Measurements from ENCODE around the gene ATF6. TPM values are rescaled to one million over a fixed set of nuclear protein-coding genes. Genes with fewer than 3 reads are reported as not detected.

Gene ATF6
- total and polyA plus RNA-seq, 2 of the 8 experiments (the other 6 are each of a cell fraction or from before 2014, with no cell fraction given): 4.6 to 10.0 TPM

- H4K20me1 ChIP-seq (replicated peaks in 1 of 2; ENCODE audit: control insufficient read depth in 1 of 2, insufficient read depth in 2 of 2, low read length in 2 of 2): no peaks in the 10 kb centered on the region
- H2BK15ac ChIP-seq (ENCODE audit: low read length): no peak overlapping the region
- no peak overlapping the region for H4K91ac ChIP-seq (replicated peaks; ENCODE audit: insufficient read length, low read length)
- no peak overlapping the region for H3K23ac ChIP-seq (ENCODE audit: insufficient read length)
- H3K14ac ChIP-seq (ENCODE audit: insufficient read length): no peak overlapping the region
- no peaks in the 10 kb centered on the region for H3K23me2 ChIP-seq (ENCODE audit: low read depth, low read length)
- FAIRE-seq (no peak), DNase-seq (ENCODE audit: low read depth in 1 of 2, low spot score in 2 of 2) (no peak)
- no peaks in the 10 kb centered on the region for H3K79me1 ChIP-seq (ENCODE audit: low read depth, low read length)
- no peaks in the 10 kb centered on the region for H3K27me3 ChIP-seq (replicated peaks in 1 of 4; ENCODE audit: control insufficient read depth in 3 of 4, extremely low read depth in 1 of 4, insufficient read depth in 3 of 4, low read length in 3 of 4)
- no peak overlapping the region for H3K18ac ChIP-seq (ENCODE audit: extremely low read depth, low read length)
- no peak overlapping the region for H2BK120ac ChIP-seq (replicated peaks; ENCODE audit: low read depth, low read length)
- H2BK12ac ChIP-seq (ENCODE audit: low read depth, low read length): no peak overlapping the region; the same call in 1 of the 2 replicates
- no peaks in the 10 kb centered on the region for H3K79me2 ChIP-seq (ENCODE audit: control insufficient read depth in 1 of 2, insufficient read depth in 2 of 2, low read length in 2 of 2)
- POLR2A ChIA-PET (ENCODE audit: partially characterized antibody): no interaction called here
- H3K4ac ChIP-seq (replicated peaks; ENCODE audit: insufficient read length, low read depth, low read length): no peak overlapping the region
- H4K8ac ChIP-seq (ENCODE audit: extremely low read depth, insufficient read depth, low read length): no peak overlapping the region
- no peak overlapping the region for H3K4me3 ChIP-seq (ENCODE audit: extremely low read depth in 1 of 4, insufficient read depth in 2 of 4, low read depth in 3 of 4, low read length in 4 of 4)
- peaks cover 0 to 9% (median 7%) of the 10 kb centered on the region in 4 experiments; a peak in 4 of 7 replicates for H3K4me1 ChIP-seq (replicated peaks in 1 of 4; ENCODE audit: control insufficient read depth in 3 of 4, insufficient read depth in 4 of 4, low read length in 3 of 4)
- 82% methylated on average over 3 of the region's 3 CpGs; no CpG with 5 or more reads in 1 of the 2 experiments for WGBS, 2 experiments (ENCODE audit: extremely low coverage in 1 of 2, insufficient coverage in 1 of 2, insufficient read length in 1 of 2, insufficient replicate concordance in 2 of 2, low coverage in 1 of 2, low lambda C conversion rate in 2 of 2, missing lambda C conversion rate in 1 of 2)
- CTCF ChIA-PET (ENCODE audit: partially characterized antibody): interaction anchor here (1.3 to 2.4 kb wide), 3 partner anchors 73 to 153 kb away, joined by 3 to 5 read pairs (median 3); no protein-coding TSS in a partner anchor
- no peaks in the 10 kb centered on the region for H3K36me3 ChIP-seq (ENCODE audit: control insufficient read depth in 2 of 4, insufficient read depth in 4 of 4, low read length in 3 of 4)
- H2BK20ac ChIP-seq (ENCODE audit: low read length): no peak overlapping the region
- no peak overlapping the region for H2AFZ ChIP-seq (ENCODE audit: low read length)
- H4K5ac ChIP-seq (ENCODE audit: insufficient read length, low read depth, low read length): no peak overlapping the region
- H2AK5ac ChIP-seq (ENCODE audit: low read depth, low read length): no peak overlapping the region
- H3K9ac ChIP-seq (replicated peaks in 1 of 4; ENCODE audit: extremely low read depth in 1 of 4, low read depth in 3 of 4, low read length in 3 of 4): peak overlapping the region in 1 of 4 experiments; percentile 36; a peak in 2 of 7 replicates
- H3K56ac ChIP-seq (replicated peaks; ENCODE audit: insufficient read length, low read depth, low read length): no peak overlapping the region
- no peaks in the 10 kb centered on the region for H3K9me3 ChIP-seq (ENCODE audit: insufficient read depth in 2 of 2, low read depth in 1 of 2, low read length in 1 of 2)
- no peak overlapping the region for H2BK5ac ChIP-seq (ENCODE audit: low read depth, low read length)
- H3K4me2 ChIP-seq (ENCODE audit: insufficient read depth in 1 of 2, low read depth in 2 of 2, low read length in 2 of 2): peak overlapping the region; percentile 4 to 5; a peak in 1 of 4 replicates
- no peak overlapping the region for H3K27ac ChIP-seq (ENCODE audit: low read depth, low read length)
- TF ChIP-seq CTCF (IDR thresholded peaks at IDR 0.05; ENCODE audit: control extremely low read depth in 1 of 3, insufficient read depth in 1 of 3, low read depth in 1 of 3, low read length in 3 of 3): no peak
- TF ChIP-seq FOSL1 (IDR thresholded peaks at IDR 0.05; ENCODE audit: insufficient read depth, low read depth, low read length): no peak
- TF ChIP-seq RBBP5 (IDR thresholded peaks at IDR 0.05; ENCODE audit: borderline replicate concordance, low read depth, low read length): no peak
- no peak for TF ChIP-seq EP300 (IDR thresholded peaks at IDR 0.05; ENCODE audit: borderline replicate concordance in 1 of 2, low read depth in 2 of 2, low read length in 2 of 2)
- no peak for TF ChIP-seq SUZ12 (IDR thresholded peaks at IDR 0.05; ENCODE audit: low read length)
- no peak for TF ChIP-seq CTBP2 (IDR thresholded peaks at IDR 0.05; ENCODE audit: borderline replicate concordance, insufficient read depth, insufficient read length, low read length)
- no peak for TF ChIP-seq CBX5 (IDR thresholded peaks at IDR 0.05; ENCODE audit: low read depth, low read length)
- no peak for TF ChIP-seq RNF2 (IDR thresholded peaks at IDR 0.05; ENCODE audit: borderline replicate concordance, low read depth, low read length, missing control alignments, poor library complexity, severe bottlenecking)
These were observed 179.4 kb downstream of the ATF6 start for GRCh38 chr1:161945306-161946060.

Measured in H1 (cell line).